Renal cortex interstitium (tissue), 11 donors: ENCODE results near the gene EVA1C. TPM values are rescaled to one million over a fixed set of nuclear protein-coding genes. Genes with fewer than 3 reads are reported as not detected.
"Not testable (repeated sequence)": the region's sequence is repeated elsewhere in the genome, so short reads cannot be mapped to it uniquely, and the experiment has no call there.

Experiments used
- DNase-seq, 11 donors: peaks; one replicate each; pipeline ENCODE4 v3.0.0-alpha.2; 2013; ENCODE audit warnings: low read depth in 9 of 11, low spot score in 4 of 11; ENCODE audit errors: extremely low read depth in 1 of 11
- polyA plus RNA-seq, 3 donors: library from polyadenylated mRNA; unstranded; fragments of 120-200 nt; gene quantifications; one replicate each; pipeline ENCODE4 v1.2.1, GENCODE V29; 2013; ENCODE audit not compliant: insufficient read length in 3 of 3

EVA1C gene
- polyA plus RNA-seq, 3 donors: 2.2 to 5.0 (median 3.6) TPM

DNA sequence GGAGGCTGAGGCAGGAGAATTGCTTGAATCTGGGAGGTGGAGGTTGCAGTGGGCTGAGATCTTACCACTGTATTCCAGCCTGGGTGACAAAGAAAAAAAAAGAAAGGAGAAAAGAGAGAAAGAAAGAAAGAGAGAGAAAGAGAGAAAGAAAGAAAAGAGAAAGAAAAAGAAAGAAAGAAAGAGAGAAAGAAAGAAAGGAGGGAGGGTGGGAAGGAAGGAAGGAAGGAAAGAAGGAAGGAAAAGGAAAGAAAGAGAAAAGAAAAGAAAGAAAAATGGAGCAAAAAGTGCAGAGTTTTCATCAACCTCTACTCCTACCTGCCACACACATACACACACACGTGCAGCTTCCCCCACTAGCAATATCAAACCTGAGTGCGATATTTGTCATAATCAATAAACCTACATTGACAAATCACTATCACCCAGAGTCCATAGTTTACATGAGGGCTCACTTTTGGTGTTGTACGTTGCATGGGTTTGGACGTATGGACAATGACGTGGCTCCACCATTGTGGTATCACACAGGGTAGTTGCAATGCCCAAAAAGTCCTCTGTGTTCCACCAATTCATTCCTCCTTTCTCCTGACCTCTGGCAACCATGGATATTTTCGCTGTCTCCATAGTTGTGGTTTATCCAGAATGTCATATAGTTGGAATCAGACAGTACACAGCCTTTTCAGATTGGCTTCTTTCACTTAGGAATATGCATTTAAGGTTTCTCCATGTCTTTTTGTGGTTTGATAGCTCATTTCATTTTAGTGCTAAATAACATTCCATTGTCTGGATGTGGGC, 36.5 kb downstream of the EVA1C start:
- DNase-seq: no peak

DNA sequence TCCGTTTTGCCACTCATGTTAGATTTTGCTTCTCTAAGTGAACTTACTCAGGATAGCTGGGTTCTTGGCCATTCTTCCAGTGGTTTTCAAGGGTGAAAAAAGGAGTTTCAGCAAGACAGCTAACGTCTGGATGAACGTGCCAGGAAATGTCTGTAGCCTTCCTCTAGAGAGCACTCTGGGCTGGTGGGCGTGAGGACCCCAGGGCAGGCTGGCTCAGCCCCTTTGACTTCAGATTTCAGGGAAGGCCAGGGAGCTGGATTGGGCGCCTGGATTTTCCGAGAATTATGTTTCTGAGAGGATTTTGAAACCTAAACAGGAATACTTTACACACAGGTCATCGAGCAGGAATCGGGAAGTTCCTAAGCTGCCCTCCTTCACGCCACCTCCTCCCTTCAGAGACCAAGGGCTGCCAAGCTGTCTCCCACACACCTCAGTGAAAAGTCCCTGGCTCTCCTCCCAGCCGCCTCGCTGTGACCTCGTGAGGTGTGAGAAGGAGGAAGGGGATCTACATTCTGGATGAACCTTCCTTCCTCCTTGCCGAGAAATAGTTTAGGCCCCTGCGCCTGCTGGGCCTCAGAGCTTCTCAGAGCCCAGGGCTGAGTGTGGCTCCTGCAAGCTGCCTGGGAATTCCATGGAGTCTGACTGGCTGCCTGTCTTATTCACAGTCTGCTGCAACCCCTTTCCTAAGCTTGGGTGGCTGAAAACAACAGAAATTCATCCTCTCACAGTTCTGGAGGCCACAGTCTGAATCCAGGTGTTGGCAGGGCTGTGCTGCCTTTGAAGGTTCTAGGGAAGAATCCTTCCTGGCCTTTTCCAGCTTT, 38.6 kb downstream of the EVA1C start:
- DNase-seq: not testable (repeated sequence)

GRCh38 chr21:32452191-32452590, 39.7 kb downstream of the EVA1C start:
- not testable (repeated sequence) for DNase-seq

GRCh38 chr21:32452641-32453040, 40.1 kb downstream of the EVA1C start:
- no peak for DNase-seq

GRCh38 chr21:32455548-32455947, 43.0 kb downstream of the EVA1C start:
- no peak for DNase-seq

- no peak for DNase-seq
Observed at GRCh38 chr21:32456497-32456918, 44.0 kb downstream of the EVA1C start.

DNA sequence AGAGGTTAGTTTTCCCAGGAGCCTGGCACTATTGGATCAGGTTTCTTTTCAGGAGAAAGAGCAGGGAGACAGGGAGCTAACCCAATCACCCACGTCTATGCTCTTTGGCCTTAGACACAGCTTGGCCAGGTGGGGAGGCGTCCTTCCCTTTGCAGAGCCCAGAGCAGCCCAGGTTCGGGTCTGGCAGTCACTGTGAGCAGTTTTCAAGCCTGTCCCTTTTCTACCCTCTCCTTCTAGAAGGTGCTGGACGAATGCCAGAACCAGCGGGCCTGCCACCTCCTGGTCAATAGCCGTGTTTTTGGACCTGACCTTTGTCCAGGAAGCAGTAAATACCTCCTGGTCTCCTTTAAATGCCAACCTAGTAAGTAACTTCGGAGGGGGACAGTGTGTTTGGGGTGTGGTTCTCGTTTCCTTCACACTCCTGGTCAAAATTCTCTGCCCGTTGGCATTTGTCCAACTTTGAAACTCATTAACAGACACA, 44.9 kb downstream of the EVA1C start:
- peak in 1 of 11 donors; percentile 22 for DNase-seq

- no peak for DNase-seq
Observed at GRCh38 chr21:32457962-32458361, 45.5 kb downstream of the EVA1C start.

DNA sequence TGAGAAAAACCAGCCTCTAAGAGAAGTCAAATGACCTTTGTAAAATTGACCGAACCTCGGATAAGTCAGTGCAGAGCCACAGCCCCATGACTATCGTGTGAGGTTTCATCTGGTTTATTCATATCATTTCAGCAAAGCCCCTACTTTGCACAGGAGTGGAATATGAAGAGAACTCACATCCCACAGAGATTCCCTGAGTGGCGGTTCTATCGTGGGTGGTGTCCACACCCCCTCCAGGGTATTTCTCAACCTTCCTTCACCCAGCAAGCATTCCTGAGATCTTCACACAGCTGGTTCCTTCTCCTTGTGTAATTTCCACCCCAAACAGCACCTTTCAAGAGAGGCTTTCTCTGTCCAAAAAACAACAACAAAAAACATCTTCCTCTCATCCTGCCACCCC, 47.5 kb downstream of the EVA1C start:
- DNase-seq: no peak

DNA sequence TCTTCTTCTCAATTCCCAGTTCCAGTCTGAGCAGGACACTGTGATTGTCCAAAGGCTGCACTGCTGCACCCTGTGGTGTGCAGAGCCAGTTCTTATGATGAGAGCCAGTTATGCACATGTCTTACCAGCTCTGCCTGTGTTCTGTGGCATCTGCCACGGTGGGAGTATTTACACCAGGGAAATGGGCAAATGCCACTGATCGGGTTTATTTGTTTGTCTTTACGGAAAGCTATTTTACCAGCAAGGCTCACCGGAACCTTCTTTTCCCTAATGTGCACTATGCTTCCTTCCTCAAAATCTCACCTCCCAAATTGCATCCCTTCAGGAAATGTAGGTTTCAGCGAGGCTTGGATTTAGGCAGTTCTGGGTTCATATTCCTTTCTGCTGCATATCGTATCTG, 49.0 kb downstream of the EVA1C start:
- DNase-seq: no peak

- not testable (repeated sequence) for DNase-seq
Observed at GRCh38 chr21:32462564-32462963, 50.1 kb downstream of the EVA1C start.

DNA sequence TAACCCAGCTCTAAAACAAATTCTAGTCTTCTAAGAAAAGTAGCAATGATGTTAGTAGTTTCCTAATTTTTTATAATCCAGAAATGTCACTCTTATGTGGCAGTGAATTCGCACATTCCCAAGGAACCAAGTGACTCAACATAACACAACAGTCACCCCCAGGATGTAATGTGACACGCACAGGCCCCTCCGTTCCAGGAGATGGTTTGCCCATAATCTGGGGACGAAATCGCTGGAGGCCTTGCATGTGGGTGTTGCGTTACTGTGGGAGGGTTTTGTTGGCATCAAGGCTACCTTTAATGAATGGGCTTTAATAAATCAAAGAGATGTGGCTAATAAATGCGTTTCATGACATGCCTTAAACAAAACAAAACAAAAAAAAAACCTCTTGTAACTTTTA, 50.9 kb downstream of the EVA1C start:
- DNase-seq: peak in 2 of 11 donors; percentile 35 to 36

DNA sequence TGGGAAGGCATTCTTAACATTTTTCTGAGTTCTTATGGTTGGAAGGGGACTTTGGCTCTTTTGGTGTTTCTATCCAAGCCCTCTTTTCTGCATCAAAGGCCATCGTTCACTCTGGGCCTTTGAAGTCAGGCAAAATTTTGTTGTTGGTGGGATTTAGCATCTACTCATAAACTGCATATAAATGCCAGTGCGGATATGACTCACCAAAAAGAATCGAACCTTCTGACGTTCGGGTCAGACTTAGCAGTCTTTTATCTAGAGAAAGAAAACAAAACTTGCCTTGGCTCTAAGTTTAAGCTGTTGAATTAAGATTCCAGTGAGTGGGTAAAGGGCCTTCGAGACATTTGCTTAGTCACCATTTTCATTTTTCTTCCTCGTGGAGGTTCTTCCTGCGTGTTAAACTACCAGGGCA, 51.4 kb downstream of the EVA1C start:
- DNase-seq: no peak

DNA sequence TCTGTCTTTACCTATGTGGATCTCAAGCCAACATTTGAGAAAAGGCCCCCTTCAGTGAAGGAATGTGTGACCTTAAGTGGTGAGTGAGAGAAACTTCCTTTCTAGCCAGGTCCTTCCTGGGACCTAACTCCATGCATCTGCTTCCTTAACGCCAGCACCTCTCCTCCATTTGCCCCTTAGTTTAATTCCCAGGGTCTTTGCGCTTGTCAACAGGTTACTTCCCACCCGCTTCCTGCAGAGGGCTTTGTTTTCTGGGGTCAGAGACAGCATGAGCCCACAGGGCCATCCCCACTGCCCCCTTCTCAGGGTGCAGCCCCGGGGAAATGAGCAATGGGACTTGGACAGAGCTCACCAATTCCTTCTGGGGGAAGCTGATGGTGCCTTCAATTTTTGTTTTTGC, 54.8 kb downstream of the EVA1C start:
- DNase-seq: no peak

- DNase-seq: no peak
Observed at GRCh38 chr21:32468681-32469111, 56.2 kb downstream of the EVA1C start.

DNA sequence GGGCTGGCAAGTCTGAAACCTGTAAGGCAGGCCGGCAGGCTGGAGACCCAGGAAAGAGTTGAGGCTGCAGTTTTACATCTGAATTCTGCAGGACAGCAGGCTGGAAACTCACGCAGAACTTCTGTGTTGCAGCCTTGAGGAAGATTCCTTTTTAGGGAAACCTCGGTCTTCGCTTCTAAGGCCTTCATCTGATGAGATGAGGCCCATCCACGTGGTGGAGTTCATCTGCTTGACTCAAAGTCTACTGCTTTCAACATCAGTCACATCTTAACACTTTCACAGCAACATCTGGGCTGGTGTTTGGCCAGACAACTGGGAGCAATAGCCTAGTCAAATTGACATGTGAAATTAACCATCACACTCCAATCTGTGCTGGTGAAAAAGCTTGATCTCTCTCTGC, 57.1 kb downstream of the EVA1C start:
- DNase-seq: no peak

- DNase-seq: no peak
Observed at GRCh38 chr21:32470206-32470605, 57.7 kb downstream of the EVA1C start.

DNA sequence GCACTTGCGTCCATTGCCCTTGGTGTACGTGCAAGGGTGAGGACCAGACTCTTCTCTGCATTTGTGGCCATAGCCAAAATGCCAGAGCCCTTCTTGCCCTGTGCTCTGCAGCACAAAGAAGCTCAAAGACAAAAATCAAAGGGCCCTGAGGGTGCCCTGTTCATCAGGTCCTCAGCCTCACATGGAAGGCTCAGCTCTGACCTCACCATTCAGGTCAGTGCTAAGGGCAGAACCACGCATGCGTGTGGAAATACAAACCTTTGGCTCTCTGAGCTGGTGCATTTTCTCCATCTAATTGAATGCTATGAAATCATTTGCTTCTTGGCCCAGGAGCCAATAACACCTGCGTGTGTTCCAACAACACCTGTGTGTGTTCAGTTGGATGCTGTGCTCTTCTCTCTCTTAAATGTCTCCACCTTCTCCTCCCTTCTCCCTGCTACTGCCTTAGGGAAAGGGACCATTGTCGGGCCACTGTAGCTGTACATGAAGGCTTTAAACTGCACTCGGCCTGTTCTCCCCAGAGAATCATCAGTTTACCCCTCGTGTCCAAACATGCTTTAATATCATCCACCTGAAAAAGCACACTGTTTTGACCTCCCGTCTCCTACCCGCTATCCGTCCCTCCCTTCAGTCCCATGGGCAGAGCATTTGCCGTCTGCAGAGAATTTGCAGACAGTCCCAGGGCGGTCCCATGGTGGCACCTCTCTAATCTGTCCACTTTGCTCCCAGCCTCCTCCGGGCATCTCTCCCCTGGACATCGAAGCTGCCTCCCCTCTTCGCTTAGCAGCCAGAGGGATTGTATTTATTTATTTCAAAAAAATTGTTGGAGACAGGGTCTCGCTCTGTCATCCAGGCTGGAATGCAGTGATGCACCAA, 60.6 kb downstream of the EVA1C start:
- DNase-seq: no peak
